Gastroesophageal sphincter (tissue), 3 donors: ENCODE measurements around the gene RAPGEF1.

Experiments
- POLR2A ChIP-seq, 2 donors: fragments of 450-650 bp; IDR thresholded peaks; one replicate each; pipeline ENCODE4 v1.6.1; 2017; ENCODE audit warnings: antibody characterized with exemption in 2 of 2, mild to moderate bottlenecking in 2 of 2, moderate library complexity in 1 of 2
- POLR2AphosphoS5 ChIP-seq: sonication (generic); formaldehyde crosslinking; IDR thresholded peaks from one replicate; pipeline ENCODE4 v1.6.1; 2017; ENCODE audit warnings: antibody characterized with exemption
- TF ChIP-seq, protein P1 (sequence below), 4 experiments: fragments of 200-600 bp in 2 of 4; fragments of 450-650 bp in 2 of 4; sonication (generic) in 1 of 4; IDR thresholded peaks; one replicate each; pipeline ENCODE4 v1.5.1; 2017 to 2019; ENCODE audit warnings: antibody characterized with exemption in 4 of 4, mild to moderate bottlenecking in 2 of 4, moderate library complexity in 2 of 4

DNA sequence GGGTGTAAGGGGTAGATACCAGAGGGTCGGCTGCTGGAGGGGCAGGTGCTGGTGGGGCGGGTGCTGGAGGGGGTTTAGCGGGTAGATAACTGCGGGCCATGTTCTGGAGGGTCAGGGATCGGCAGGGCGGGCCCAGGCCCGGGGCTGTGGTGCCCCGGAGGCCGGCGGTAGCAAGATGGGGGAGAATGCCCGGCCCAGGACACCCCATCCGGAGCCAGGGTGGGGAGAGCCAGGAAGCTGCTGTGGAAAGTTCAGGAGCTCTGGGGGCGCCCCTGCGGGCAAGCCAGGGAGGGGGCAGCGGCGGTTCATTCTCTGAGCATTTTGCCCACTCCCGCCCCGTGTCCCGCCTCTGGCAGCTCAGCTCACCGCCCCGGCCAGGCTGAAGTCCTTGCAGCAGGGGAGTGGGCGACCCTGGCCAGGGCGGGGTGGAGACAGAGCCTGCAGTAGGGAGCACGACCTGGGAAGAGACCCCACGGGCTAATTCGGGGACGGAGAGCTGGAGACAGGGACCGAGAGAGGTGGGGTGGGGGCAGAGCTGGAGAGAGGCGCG, 194.0 kb downstream of the RAPGEF1 start:
- TF ChIP-seq POLR2AphosphoS5: no peak
- no peak for TF ChIP-seq POLR2A (IDR thresholded peaks at IDR 0.05)
- TF ChIP-seq, protein P1, sequence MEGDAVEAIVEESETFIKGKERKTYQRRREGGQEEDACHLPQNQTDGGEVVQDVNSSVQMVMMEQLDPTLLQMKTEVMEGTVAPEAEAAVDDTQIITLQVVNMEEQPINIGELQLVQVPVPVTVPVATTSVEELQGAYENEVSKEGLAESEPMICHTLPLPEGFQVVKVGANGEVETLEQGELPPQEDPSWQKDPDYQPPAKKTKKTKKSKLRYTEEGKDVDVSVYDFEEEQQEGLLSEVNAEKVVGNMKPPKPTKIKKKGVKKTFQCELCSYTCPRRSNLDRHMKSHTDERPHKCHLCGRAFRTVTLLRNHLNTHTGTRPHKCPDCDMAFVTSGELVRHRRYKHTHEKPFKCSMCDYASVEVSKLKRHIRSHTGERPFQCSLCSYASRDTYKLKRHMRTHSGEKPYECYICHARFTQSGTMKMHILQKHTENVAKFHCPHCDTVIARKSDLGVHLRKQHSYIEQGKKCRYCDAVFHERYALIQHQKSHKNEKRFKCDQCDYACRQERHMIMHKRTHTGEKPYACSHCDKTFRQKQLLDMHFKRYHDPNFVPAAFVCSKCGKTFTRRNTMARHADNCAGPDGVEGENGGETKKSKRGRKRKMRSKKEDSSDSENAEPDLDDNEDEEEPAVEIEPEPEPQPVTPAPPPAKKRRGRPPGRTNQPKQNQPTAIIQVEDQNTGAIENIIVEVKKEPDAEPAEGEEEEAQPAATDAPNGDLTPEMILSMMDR (IDR thresholded peaks at IDR 0.05): no peak
